ENCODE measurements around the gene NKAIN2.
"Not testable (repeated sequence)": the region's sequence is repeated elsewhere in the genome, so short reads cannot be mapped to it uniquely, and the experiment has no call there.

- not testable (repeated sequence) for TF ChIP-seq TCF7 (IDR thresholded peaks at IDR 0.05; ENCODE audit: borderline replicate concordance); BHLHE40 (IDR thresholded peaks at IDR 0.05; ENCODE audit: low read length); TAF1 (IDR thresholded peaks at IDR 0.05; ENCODE audit: control insufficient read depth, extremely low read depth, insufficient read depth, low read length, severe bottlenecking); CTCF (IDR thresholded peaks at IDR 0.05 in 2 of 3, conservative IDR thresholded peaks at IDR 0.05 in 1 of 3; ENCODE audit: insufficient read depth in 2 of 3, low read depth in 1 of 3, low read length in 3 of 3); GABPA (tag; conservative IDR thresholded peaks at IDR 0.05; ENCODE audit: low read depth)
Measured at GRCh38 chr6:124464600-124464999, 660.9 kb downstream of the NKAIN2 start.
